Activated T-helper 1 cell treated with anti-CD3 and anti-CD28 coated beads, Interleukin-12 subunit alpha, Interleukin-12 subunit beta, Interleukin-2, Interleukin-4 antibody, amounts not matched to agents 30 ng/mL and 10 ng/mL and 1 ng/mL, durations not matched to agents 14 hours and 24 hours and 36 hours (primary cell): Measurements from ENCODE around the gene ARMC2. TPM values are rescaled to one million over a fixed set of nuclear protein-coding genes. Genes with fewer than 3 reads are reported as not detected.

ENCODE experiments used
- DNase-seq: peaks from one replicate; pipeline ENCODE4 v3.0.0; 2021; ENCODE audit warnings: low spot score
- H3K27ac Mint-ChIP-seq: one replicate; pipeline ENCODE4 v1.8.0; 2021; ENCODE audit warnings: mild to moderate bottlenecking, mixed read lengths
- H3K27me3 Mint-ChIP-seq: one replicate; pipeline ENCODE4 v1.8.0; 2022; ENCODE audit warnings: mild to moderate bottlenecking, moderate library complexity, mixed read lengths; ENCODE audit not compliant: insufficient read depth
- H3K36me3 Mint-ChIP-seq: one replicate; pipeline ENCODE4 v1.8.0; 2021; ENCODE audit warnings: low read depth, mixed read lengths
- H3K4me1 Mint-ChIP-seq: one replicate; pipeline ENCODE4 v1.8.0; 2021; ENCODE audit warnings: low read depth, mixed read lengths
- H3K4me3 Mint-ChIP-seq: one replicate; pipeline ENCODE4 v1.8.0; 2021; ENCODE audit warnings: mild to moderate bottlenecking, moderate library complexity, mixed read lengths
- H3K9me3 Mint-ChIP-seq: one replicate; pipeline ENCODE4 v1.8.0; 2021; ENCODE audit warnings: mixed read lengths
- intact Hi-C: fragments of 100-400 bp; cut with micrococcal nuclease; formaldehyde crosslinking; loops from one replicate; pipeline ENCODE4 v1.15.1; 2024
- total RNA-seq: library from RNA; stranded (reverse); gene quantifications from 2 replicates; pipeline ENCODE4 v1.2.3, GENCODE V29; 2022

The ARMC2 gene
- total RNA-seq, 1 donor from 2014 or later: 4.6 TPM

GRCh38 chr6:108998485-108998884, 150.3 kb downstream of the ARMC2 start:
- Mint-ChIP-seq H3K27me3 (no peaks in the 10 kb centered on the region), H3K27ac (no peak overlapping the region), H3K4me1 (peaks cover 11% of the 10 kb centered on the region), H3K4me3 (no peak overlapping the region), H3K36me3 (peaks cover 31% of the 10 kb centered on the region), H3K9me3 (no peaks in the 10 kb centered on the region)
- no peak for DNase-seq
- intact Hi-C loops: no loop called here

DNA sequence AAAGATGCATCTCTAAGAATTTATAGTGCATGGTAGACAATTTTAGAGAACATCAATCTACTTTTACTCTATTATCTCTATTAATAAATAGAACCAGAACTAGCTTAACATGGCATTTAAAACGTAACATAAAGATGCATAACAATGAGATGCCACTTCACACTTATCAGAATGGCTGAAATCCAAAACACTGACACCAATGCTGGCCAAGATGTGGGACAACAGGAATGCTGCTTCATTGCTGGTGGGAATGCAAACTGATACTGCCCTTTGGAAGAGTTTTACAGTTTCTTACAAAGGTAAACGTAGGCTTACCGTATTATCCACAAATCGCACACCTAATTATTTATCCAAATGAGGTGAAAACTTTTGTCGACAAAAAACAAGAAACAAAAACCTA, 151.2 kb downstream of the ARMC2 start:
- no peak for DNase-seq
- no peak overlapping the region for H3K4me3 Mint-ChIP-seq
- no peaks in the 10 kb centered on the region for H3K9me3 Mint-ChIP-seq
- H3K36me3 Mint-ChIP-seq: peaks cover 30% of the 10 kb centered on the region
- no peaks in the 10 kb centered on the region for H3K27me3 Mint-ChIP-seq
- intact Hi-C loops: no loop called here
- H3K27ac Mint-ChIP-seq: no peak overlapping the region
- peaks cover 11% of the 10 kb centered on the region for H3K4me1 Mint-ChIP-seq

DNA sequence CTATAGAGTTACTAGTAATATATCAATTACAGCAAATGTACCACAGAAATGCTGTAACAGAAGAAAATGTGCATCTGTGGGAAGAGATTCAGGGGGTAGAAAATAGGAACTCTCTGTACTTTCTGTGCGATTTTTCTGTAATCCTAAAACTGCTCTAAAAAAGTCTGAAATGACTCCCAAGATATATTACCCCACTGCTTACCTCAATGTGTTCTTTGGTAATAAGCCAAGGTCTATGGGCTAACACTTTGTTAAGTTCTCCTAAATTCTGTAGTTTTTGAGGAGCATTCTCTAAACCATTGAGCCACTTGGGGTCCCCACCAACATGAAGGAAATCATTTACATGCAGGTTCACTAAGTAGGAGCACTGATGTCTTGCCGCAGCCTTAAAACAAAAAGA, 152.1 kb downstream of the ARMC2 start:
- Mint-ChIP-seq H3K36me3 (peaks cover 30% of the 10 kb centered on the region), H3K9me3 (no peaks in the 10 kb centered on the region), H3K4me1 (peaks cover 11% of the 10 kb centered on the region), H3K27ac (no peak overlapping the region), H3K4me3 (no peak overlapping the region), H3K27me3 (no peaks in the 10 kb centered on the region)
- DNase-seq: no peak
- intact Hi-C loops: loop anchor here (10.0 kb wide), 1 partner anchor 1175 kb away; the partner anchor contains the start of gene SCML4

DNA sequence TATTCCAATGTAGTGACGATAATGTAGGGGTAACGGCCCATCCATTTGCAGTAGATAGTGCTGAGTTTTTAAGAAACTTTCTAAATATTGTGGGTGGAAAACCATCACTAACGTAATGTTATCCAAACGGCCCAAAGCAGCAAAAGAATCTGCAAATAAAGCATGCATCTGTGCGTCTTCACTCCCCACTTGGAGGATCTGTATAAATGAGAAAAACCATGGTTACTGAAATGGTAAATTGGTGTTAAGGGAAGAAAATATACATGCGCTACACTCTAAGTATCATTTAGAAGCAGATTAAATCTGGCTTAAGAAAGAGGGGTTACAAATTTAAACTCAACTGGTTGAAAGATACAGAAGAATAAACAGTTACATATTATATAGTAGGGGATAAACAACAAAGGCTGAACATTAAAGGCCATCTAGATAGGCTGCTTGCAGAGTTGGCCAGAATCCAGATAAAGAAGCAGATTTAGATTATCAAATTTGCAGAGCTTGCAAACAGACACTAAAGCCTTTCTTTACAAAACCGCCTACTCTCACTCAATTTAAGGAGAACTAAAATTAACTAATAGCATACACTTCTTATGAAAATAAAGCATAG, 153.2 kb downstream of the ARMC2 start:
- peaks cover 24% of the 10 kb centered on the region for H3K36me3 Mint-ChIP-seq

DNA sequence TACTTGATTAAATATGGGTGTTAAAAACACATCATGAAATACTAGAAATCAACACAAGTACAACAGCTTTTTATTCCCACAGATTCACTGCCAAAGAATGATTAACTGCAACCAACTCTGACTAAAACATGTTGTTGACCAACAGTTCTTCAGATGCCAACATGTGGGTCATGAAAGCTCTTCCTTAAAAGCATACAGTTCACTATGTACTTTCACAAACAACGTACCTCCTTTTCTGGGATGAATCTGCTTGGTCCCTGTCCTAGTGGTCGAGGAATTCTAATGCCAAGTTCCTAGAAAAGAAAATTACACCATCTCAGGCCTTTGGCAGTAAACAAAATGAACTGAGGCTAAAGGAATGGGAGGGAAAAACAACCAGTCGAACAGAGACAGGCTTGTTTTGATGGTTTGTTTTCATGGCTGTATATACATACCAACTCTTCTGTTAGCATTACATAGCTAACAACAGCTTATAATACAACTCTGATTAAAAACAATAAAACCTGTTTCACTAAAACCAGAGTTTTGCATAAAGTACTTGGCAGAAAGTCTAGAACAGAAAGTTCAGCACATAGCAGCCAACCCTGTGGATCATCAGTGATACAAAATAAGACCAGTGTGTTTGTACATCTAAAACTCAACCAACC, 154.0 kb downstream of the ARMC2 start:
- H3K36me3 Mint-ChIP-seq: peaks cover 28% of the 10 kb centered on the region
- H3K27ac Mint-ChIP-seq: no peak overlapping the region
- DNase-seq: no peak
- H3K9me3 Mint-ChIP-seq: no peaks in the 10 kb centered on the region
- intact Hi-C loops: loop anchor here (10.0 kb wide), 1 partner anchor 1177 kb away; the partner anchor contains the start of gene SCML4
- H3K4me3 Mint-ChIP-seq: no peak overlapping the region
- H3K4me1 Mint-ChIP-seq: peaks cover 23% of the 10 kb centered on the region
- no peaks in the 10 kb centered on the region for H3K27me3 Mint-ChIP-seq

More for the DNA sequence above, 153.2 kb downstream of the ARMC2 start:
- Mint-ChIP-seq H3K27ac (no peak overlapping the region), H3K4me3 (no peak overlapping the region), H3K4me1 (peaks cover 16% of the 10 kb centered on the region), H3K9me3 (no peaks in the 10 kb centered on the region), H3K27me3 (no peaks in the 10 kb centered on the region)
- DNase-seq: no peak
- intact Hi-C loops: loop anchor here (10.0 kb wide), 1 partner anchor 1177 kb away; the partner anchor contains the start of gene SCML4

DNA sequence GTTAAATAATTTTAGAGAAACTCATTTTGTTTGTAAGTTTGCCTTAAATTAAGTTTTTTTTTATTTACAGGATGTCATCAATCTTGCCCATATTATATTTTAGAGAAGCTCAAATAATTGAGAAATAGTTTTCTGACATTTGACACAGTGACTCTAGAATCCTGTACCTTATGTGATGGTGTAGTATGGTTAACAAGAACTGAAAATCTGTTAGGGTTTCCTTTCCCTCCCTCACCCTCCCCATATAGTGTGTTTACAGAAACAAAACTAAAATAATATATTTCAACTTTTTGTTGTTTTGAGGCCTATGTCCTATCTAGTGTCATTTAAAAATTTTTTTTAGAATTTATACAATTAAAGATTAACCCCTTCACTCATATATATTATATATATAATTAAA, 154.7 kb downstream of the ARMC2 start:
- intact Hi-C loops: loop anchor here (10.0 kb wide), 1 partner anchor 1178 kb away; the partner anchor contains the start of gene SCML4

GRCh38 chr6:109006818-109007217, 158.6 kb downstream of the ARMC2 start:
- peaks cover 6% of the 10 kb centered on the region for H3K36me3 Mint-ChIP-seq
- peaks cover 35% of the 10 kb centered on the region for H3K4me1 Mint-ChIP-seq
- no peaks in the 10 kb centered on the region for H3K27me3 Mint-ChIP-seq
- H3K27ac Mint-ChIP-seq: no peak overlapping the region
- H3K9me3 Mint-ChIP-seq: no peaks in the 10 kb centered on the region
- DNase-seq: no peak
- intact Hi-C loops: loop anchor here (2.0 to 10.0 kb wide), 5 partner anchors 52 to 1810 kb away; partner anchors contain the start of genes AK9, CDK19, FIG4 and SCML4
- peak overlapping the region; percentile 57 for H3K4me3 Mint-ChIP-seq

More for the DNA sequence above, 154.7 kb downstream of the ARMC2 start:
- H3K36me3 Mint-ChIP-seq: peaks cover 22% of the 10 kb centered on the region
- H3K9me3 Mint-ChIP-seq: no peaks in the 10 kb centered on the region
- no peak overlapping the region for H3K27ac Mint-ChIP-seq
- no peaks in the 10 kb centered on the region for H3K27me3 Mint-ChIP-seq
- H3K4me3 Mint-ChIP-seq: no peak overlapping the region
- peaks cover 29% of the 10 kb centered on the region for H3K4me1 Mint-ChIP-seq
- DNase-seq: no peak

- intact Hi-C loops: loop anchor here (2.0 to 10.0 kb wide), 5 partner anchors 53 to 1810 kb away; partner anchors contain the start of genes AK9, CDK19, FIG4 and SCML4
- peaks cover 6% of the 10 kb centered on the region for H3K36me3 Mint-ChIP-seq
- H3K27ac Mint-ChIP-seq: no peak overlapping the region
- H3K4me3 Mint-ChIP-seq: peak overlapping the region; percentile 96
- DNase-seq: no peak
- H3K9me3 Mint-ChIP-seq: no peaks in the 10 kb centered on the region
- H3K27me3 Mint-ChIP-seq: no peaks in the 10 kb centered on the region
- H3K4me1 Mint-ChIP-seq: peaks cover 31% of the 10 kb centered on the region
These were observed 159.3 kb downstream of the ARMC2 start for GRCh38 chr6:109007521-109007920.

DNA sequence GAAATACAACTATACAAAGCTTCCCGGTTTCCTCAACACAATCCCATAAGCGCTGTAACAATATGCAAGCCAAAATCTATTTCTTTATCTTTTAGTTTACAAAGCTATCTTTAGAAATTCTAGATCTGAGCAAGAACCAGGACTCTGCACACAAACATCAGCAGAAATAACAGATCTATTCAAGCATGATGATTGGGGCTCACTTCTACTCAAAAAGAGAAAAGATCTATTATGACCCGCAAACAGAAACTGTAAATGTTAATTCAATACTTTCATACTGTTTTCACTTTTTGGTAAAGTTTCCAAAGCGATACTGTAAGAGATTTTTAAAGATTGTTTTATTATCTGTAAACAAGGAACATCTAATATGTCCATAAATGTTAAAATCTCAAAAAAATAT, 159.8 kb downstream of the ARMC2 start:
- H3K4me3 Mint-ChIP-seq: peak overlapping the region; percentile 96
- peaks cover 31% of the 10 kb centered on the region for H3K4me1 Mint-ChIP-seq
- H3K27ac Mint-ChIP-seq: peak overlapping the region; percentile 74
- intact Hi-C loops: loop anchor here (1.0 to 10.0 kb wide), 16 partner anchors 51 to 1809 kb away; partner anchors contain the start of genes AK9, ARMC2, CD164 and CDK19
- no peaks in the 10 kb centered on the region for H3K27me3 Mint-ChIP-seq
- no peak for DNase-seq
- no peaks in the 10 kb centered on the region for H3K9me3 Mint-ChIP-seq
- peaks cover 6% of the 10 kb centered on the region for H3K36me3 Mint-ChIP-seq

- H3K4me1 Mint-ChIP-seq: peaks cover 31% of the 10 kb centered on the region
- H3K27ac Mint-ChIP-seq: peak overlapping the region; percentile 95
- H3K9me3 Mint-ChIP-seq: no peaks in the 10 kb centered on the region
- H3K4me3 Mint-ChIP-seq: peak overlapping the region; percentile 96
- DNase-seq: no peak
- intact Hi-C loops: loop anchor here (1.0 to 10.0 kb wide), 18 partner anchors 50 to 1809 kb away; partner anchors contain the start of genes AK9, ARMC2, CD164 and CDK19
- H3K27me3 Mint-ChIP-seq: no peaks in the 10 kb centered on the region
- peaks cover 6% of the 10 kb centered on the region for H3K36me3 Mint-ChIP-seq
These were observed 160.5 kb downstream of the ARMC2 start for GRCh38 chr6:109008537-109009235.

- intact Hi-C loops: loop anchor here (1.0 to 10.0 kb wide), 12 partner anchors 49 to 1808 kb away; partner anchors contain the start of genes AK9, ARMC2, CD164 and CDK19
- Mint-ChIP-seq H3K27ac (peak overlapping the region; percentile 84), H3K36me3 (peaks cover 6% of the 10 kb centered on the region), H3K9me3 (no peaks in the 10 kb centered on the region), H3K4me3 (peak overlapping the region; percentile 92), H3K27me3 (no peaks in the 10 kb centered on the region), H3K4me1 (peaks cover 31% of the 10 kb centered on the region)
- DNase-seq: peak; percentile 87
These were observed 161.2 kb downstream of the ARMC2 start for GRCh38 chr6:109009236-109009961.
